Heart left ventricle (tissue), 13 donors: Measurements from ENCODE around the gene PRSS22.

Experiments used
- POLR2A ChIP-seq, 2 donors: fragments of 450-650 bp; IDR thresholded peaks; one replicate each; pipeline ENCODE4 v1.6.1; 2017; ENCODE audit warnings: antibody characterized with exemption in 2 of 2, mild to moderate bottlenecking in 2 of 2, moderate library complexity in 2 of 2
- TF ChIP-seq, protein P1 (sequence below), 12 donors: fragments of 200-600 bp; sonication (generic) in 4 of 12; IDR thresholded peaks; one replicate each; pipeline versions ENCODE4 v1.5.0 to v1.8.0; 2018 to 2022; ENCODE audit warnings: antibody characterized with exemption in 12 of 12, mild to moderate bottlenecking in 5 of 12
- donor health status: ischemic (EF 13 %, LVEDD 7.1; RV severe dilation, severe dysfunction).
- donor health status: DM: no; HTN: yes; CAD: no.
- donor health status: DM: no; HTN: no; CAD: no.
- donor health status: ischemic (EF 25% LVEDD 6.9; RV normal size, moderate dysfunction).
- donor health status: ischemic (EF 25% LVEDD 5.7; RV mildly dilated, moderate dysfunction).
- donor health status: ischemic (EF 35%, LVEDD 5.7; RV mildly dilated, moderate dysfunction).
- donor health status: nonischemic (EF 11% LVEDD 7.7; RV severe dilation, severe dysfunction).
- donor health status: DM: yes; HTN: yes; CAD: no.
- donor health status: PGD.
- donor health status: ischemic (EF 29% LVEDD 5.4; RV normal size, mild dysfunction).
- donor health status: nonischemic (EF 23%, LVEDD 6.1; RV moderate dilation, normal function).

DNA sequence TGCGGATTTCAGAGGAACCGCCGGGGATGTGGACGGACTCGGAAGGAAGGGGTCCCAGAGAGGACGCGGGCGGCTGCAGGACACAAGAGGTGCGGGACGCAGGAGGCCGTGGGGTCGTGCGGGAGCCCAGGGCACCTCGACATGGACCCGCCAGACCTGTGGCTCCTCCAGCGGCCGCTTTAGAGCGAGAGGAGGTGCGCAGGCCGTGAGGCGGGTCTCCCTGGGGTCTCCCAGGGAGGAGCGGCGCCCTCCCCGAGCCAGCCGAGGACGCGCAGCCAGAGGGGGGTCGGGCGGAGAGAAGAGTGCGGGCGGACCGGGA, 46.9 kb upstream of the PRSS22 start:
- TF ChIP-seq POLR2A (IDR thresholded peaks at IDR 0.05): no peak
- TF ChIP-seq, protein P1, sequence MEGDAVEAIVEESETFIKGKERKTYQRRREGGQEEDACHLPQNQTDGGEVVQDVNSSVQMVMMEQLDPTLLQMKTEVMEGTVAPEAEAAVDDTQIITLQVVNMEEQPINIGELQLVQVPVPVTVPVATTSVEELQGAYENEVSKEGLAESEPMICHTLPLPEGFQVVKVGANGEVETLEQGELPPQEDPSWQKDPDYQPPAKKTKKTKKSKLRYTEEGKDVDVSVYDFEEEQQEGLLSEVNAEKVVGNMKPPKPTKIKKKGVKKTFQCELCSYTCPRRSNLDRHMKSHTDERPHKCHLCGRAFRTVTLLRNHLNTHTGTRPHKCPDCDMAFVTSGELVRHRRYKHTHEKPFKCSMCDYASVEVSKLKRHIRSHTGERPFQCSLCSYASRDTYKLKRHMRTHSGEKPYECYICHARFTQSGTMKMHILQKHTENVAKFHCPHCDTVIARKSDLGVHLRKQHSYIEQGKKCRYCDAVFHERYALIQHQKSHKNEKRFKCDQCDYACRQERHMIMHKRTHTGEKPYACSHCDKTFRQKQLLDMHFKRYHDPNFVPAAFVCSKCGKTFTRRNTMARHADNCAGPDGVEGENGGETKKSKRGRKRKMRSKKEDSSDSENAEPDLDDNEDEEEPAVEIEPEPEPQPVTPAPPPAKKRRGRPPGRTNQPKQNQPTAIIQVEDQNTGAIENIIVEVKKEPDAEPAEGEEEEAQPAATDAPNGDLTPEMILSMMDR (IDR thresholded peaks at IDR 0.05): peak in 1 of 12 donors; percentile 6
